ENCODE measurements around the gene NDUFS7.

NDUFS7 gene

DNA sequence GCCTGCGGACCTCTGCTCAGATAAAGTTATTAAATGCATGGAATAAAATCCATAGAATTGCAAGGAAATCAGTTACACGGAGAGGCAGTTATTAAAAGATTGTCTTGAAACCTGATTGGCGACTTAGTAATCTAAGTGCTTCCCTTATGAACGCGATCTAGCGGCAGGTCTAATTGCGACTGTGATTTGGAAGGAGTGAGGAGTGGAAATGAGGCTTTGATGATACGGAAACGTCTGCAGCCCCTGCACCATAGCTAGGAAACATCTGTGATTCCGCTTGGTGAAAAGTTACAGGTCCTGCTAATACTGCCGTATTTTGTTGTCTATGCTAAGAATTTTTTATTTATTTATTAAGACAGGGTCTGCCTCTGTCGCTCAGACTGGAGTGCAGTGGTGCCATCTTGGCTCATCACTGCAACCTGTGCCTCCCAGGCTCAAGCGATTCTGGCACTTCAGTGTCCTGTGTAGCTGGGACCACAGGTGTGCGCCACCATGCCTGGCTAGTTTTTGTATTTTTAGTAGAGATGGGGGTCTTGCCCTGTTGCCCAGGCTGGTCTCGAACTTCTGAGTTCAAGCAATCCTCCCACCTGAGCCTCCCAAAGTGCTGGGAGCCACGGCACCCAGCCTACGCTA is 887 bp downstream of the NDUFS7 start:
- no peak for DNase-seq (ENCODE audit: low spot score)
- TF ChIP-seq, protein P1, sequence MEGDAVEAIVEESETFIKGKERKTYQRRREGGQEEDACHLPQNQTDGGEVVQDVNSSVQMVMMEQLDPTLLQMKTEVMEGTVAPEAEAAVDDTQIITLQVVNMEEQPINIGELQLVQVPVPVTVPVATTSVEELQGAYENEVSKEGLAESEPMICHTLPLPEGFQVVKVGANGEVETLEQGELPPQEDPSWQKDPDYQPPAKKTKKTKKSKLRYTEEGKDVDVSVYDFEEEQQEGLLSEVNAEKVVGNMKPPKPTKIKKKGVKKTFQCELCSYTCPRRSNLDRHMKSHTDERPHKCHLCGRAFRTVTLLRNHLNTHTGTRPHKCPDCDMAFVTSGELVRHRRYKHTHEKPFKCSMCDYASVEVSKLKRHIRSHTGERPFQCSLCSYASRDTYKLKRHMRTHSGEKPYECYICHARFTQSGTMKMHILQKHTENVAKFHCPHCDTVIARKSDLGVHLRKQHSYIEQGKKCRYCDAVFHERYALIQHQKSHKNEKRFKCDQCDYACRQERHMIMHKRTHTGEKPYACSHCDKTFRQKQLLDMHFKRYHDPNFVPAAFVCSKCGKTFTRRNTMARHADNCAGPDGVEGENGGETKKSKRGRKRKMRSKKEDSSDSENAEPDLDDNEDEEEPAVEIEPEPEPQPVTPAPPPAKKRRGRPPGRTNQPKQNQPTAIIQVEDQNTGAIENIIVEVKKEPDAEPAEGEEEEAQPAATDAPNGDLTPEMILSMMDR (IDR thresholded peaks at IDR 0.05; ENCODE audit: borderline replicate concordance, control extremely low read depth, extremely low read depth, insufficient read depth, missing control alignments) = no peak
- in situ Hi-C loops (cut with MboI; ENCODE audit: low sequenced_read_pairs, unreplicated experiment) = no loop called here

DNA sequence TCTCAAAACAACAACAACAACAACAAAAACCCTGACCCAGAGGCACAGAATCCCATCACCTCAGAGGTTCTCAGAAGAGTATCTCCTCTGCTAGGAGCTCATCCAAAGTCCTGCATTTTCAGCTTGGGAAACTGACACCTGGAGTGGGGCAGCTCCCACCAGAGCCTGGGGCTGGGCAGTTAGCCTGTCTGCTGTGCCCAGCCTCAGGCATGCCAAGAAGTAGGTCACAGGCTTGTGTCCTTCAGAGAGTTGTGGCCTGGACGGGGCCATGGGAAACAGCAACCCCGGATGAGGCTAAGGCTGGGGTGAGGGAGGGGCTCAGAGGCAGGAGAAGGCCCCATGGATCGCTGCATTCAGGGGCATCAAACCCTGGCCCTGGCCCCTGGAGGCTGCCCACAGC is 2.1 kb downstream of the NDUFS7 start:
- TF ChIP-seq, protein P1 (IDR thresholded peaks at IDR 0.05; ENCODE audit: borderline replicate concordance, control extremely low read depth, extremely low read depth, insufficient read depth, missing control alignments) = no peak
- no peak for DNase-seq (ENCODE audit: low spot score)
- in situ Hi-C loops (cut with MboI; ENCODE audit: low sequenced_read_pairs, unreplicated experiment) = no loop called here

DNA sequence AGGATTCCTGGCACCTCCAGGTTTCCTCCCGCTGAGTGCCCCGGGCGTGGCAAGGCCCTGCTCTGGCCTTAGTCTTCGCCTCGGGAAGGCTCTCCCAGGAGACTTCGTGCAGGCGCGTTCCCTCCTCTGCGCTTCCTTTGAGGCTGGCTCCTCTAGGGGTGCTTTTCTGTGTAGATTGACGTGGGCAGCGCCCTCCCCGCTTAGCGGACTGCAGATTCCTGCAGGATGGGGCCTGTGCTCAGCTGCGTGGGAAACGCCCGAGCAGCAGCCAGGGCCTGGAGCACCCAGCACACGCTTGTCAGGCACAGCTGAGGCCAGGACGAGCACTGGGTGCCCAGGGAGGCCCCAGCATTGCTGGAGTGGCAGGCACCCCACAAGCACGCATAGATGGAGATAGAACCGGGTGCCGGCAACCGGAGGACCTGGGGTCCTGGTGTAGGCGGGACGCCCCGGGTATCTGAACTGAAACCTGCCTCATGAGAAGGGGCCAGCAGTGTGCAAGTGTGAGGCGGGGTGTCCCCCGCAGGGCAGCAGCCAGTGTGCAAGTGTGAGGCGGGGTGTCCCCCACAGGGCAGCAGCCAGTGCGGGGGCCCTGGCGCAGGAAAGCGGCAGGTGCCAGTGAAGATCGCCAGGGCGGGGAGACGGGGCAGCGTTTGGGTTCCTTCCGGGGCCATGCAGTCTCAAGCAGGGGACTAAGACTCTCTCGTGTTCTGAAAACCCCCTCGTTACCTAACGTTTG is 3.4 kb downstream of the NDUFS7 start:
- TF ChIP-seq, protein P1 (IDR thresholded peaks at IDR 0.05; ENCODE audit: borderline replicate concordance, control extremely low read depth, extremely low read depth, insufficient read depth, missing control alignments) = no peak
- in situ Hi-C loops (cut with MboI; ENCODE audit: low sequenced_read_pairs, unreplicated experiment) = no loop called here

DNA sequence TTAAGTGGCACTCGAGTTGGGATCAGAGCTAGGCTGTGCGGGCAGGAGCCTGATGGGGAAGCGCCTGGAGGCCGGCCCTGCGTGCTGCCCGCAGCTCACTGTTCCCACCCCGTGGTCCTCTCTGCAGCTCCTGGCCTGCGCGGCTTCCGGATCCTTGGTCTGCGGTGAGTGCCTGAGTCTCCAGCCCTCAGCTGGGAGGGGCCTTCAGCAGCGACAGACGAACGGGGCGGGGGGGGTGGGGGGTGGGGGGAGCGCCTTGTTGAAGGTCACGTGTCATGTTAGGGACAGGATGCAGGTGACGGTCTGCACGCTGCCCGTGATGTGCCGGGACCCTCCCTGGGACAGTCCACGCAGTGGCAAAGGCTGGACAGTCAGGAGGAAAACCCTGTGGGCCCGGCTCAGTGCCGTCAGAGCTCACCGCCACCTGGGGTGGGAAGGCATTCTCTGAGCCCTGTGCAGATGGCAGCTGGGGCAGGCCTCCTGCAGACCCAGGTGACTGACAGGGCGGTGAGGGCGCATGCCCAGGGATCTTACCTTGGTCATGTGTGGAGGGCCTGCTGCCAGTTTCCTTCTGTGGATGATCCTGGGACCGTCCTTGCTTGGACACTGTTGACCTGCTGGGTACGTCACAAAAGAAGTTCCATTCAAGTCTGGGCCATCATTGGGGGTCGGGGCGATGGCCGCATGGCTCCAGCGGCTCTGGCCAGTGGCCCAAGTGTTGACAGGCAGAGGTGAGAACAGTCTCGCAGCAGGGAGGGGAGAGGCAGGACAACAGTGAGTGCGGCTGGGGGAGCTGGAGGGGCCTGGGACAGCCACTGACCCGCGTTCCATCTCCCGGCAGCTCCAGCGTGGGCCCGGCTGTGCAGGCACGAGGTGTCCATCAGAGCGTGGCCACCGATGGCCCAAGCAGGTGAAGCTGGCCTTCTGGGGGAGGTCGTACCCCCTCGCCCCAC is 4.3 kb downstream of the NDUFS7 start:
- TF ChIP-seq, protein P1 (IDR thresholded peaks at IDR 0.05; ENCODE audit: borderline replicate concordance, control extremely low read depth, extremely low read depth, insufficient read depth, missing control alignments) = no peak
- in situ Hi-C loops (cut with MboI; ENCODE audit: low sequenced_read_pairs, unreplicated experiment) = no loop called here
- no peak for DNase-seq (ENCODE audit: low spot score)

More for the DNA sequence above, 3.4 kb downstream of the NDUFS7 start:
- no peak for DNase-seq (ENCODE audit: low spot score)

DNA sequence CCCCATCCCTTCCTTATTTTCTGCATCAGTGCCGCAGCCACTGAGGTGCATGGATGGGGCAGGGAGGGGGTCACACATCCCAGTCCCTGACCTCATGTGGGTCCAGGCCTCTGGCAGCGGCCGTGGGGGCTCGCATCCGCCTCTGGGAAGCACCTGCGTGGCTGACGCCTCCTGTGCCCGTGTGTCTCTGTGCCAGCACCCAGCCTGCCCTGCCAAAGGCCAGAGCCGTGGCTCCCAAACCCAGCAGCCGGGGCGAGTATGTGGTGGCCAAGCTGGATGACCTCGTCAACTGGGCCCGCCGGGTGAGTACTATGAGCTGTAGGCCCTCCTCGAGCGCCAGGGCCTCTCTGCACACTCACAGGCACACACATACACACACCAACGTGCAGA is 4.9 kb downstream of the NDUFS7 start:
- TF ChIP-seq, protein P1 (IDR thresholded peaks at IDR 0.05; ENCODE audit: borderline replicate concordance, control extremely low read depth, extremely low read depth, insufficient read depth, missing control alignments) = no peak
- in situ Hi-C loops (cut with MboI; ENCODE audit: low sequenced_read_pairs, unreplicated experiment) = no loop called here

More for the DNA sequence above, 4.9 kb downstream of the NDUFS7 start:
- no peak for DNase-seq (ENCODE audit: low spot score)
